Hepatocyte (in vitro differentiated cells): ENCODE measurements around the gene HACD2.

Source experiments
- EZH2 ChIP-seq: fragments of 200-600 bp; sonication (generic); IDR thresholded peaks from 2 replicates; pipeline ENCODE4 v1.6.1; 2016; ENCODE audit warnings: antibody characterized with exemption, mild to moderate bottlenecking, borderline replicate concordance
- EZH2phosphoT487 ChIP-seq: fragments of 200-600 bp; sonication (generic); IDR thresholded peaks from one replicate; pipeline ENCODE4 v1.6.1; 2018; ENCODE audit warnings: antibody characterized with exemption, mild to moderate bottlenecking, low read depth, moderate library complexity; ENCODE audit not compliant: unreplicated experiment, severe bottlenecking
- TF ChIP-seq, protein P1 (sequence below): fragments of 200-600 bp; sonication (generic); IDR thresholded peaks from 2 replicates; pipeline ENCODE4 v1.5.1; 2016; ENCODE audit warnings: antibody characterized with exemption, mild to moderate bottlenecking; ENCODE audit not compliant: poor library complexity

- TF ChIP-seq, protein P1, sequence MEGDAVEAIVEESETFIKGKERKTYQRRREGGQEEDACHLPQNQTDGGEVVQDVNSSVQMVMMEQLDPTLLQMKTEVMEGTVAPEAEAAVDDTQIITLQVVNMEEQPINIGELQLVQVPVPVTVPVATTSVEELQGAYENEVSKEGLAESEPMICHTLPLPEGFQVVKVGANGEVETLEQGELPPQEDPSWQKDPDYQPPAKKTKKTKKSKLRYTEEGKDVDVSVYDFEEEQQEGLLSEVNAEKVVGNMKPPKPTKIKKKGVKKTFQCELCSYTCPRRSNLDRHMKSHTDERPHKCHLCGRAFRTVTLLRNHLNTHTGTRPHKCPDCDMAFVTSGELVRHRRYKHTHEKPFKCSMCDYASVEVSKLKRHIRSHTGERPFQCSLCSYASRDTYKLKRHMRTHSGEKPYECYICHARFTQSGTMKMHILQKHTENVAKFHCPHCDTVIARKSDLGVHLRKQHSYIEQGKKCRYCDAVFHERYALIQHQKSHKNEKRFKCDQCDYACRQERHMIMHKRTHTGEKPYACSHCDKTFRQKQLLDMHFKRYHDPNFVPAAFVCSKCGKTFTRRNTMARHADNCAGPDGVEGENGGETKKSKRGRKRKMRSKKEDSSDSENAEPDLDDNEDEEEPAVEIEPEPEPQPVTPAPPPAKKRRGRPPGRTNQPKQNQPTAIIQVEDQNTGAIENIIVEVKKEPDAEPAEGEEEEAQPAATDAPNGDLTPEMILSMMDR: no peak
- TF ChIP-seq EZH2: no peak
- TF ChIP-seq EZH2phosphoT487: no peak
These were observed 38.6 kb upstream of the HACD2 start for GRCh38 chr3:123623346-123623880.
